Upper lobe of left lung (tissue), 6 donors: ENCODE measurements around the gene EVL. TPM values are rescaled to one million over a fixed set of nuclear protein-coding genes. Genes with fewer than 3 reads are reported as not detected.
A peak's percentile ranks its signal among the peaks of the same experiment; 100 is the strongest.

ENCODE experiments used
- ATAC-seq, 2 donors: fragments of 200-7000 bp; cut with Tn5 transposase; one replicate each; pipeline ENCODE4 v1.9.1; 2022; ENCODE audit warnings: mild to moderate bottlenecking in 2 of 2, moderate library complexity in 2 of 2; ENCODE audit not compliant: low FRiP score in 2 of 2
- DNase-seq, 2 donors: peaks; one replicate each; pipeline ENCODE4 v3.0.0-alpha.2; 2019 to 2020
- H3K27ac ChIP-seq, 4 donors: fragments of 200-600 bp; sonication (generic); one replicate each; pipeline ENCODE4 v1.5.1; 2016 to 2019
- H3K27me3 ChIP-seq, 4 donors: fragments of 200-600 bp; sonication (generic); one replicate each; pipeline ENCODE4 v1.5.1; 2017 to 2019
- H3K36me3 ChIP-seq, 4 donors: fragments of 200-600 bp; sonication (generic); one replicate each; pipeline ENCODE4 v1.5.1; 2016 to 2019
- H3K4me1 ChIP-seq, 4 donors: fragments of 200-600 bp; sonication (generic); one replicate each; pipeline ENCODE4 v1.5.1; 2018 to 2019
- H3K4me3 ChIP-seq, 4 donors: fragments of 200-600 bp; sonication (generic); one replicate each; pipeline ENCODE4 v1.5.1; 2017 to 2019; ENCODE audit warnings: mild to moderate bottlenecking in 2 of 4, moderate library complexity in 1 of 4
- H3K9me3 ChIP-seq, 4 donors: fragments of 200-600 bp; sonication (generic); one replicate each; pipeline ENCODE4 v1.5.1; 2018 to 2019
- EP300 ChIP-seq, 4 donors: sonication (generic); formaldehyde crosslinking; IDR thresholded peaks; one replicate each; pipeline ENCODE4 v1.5.1; 2017; ENCODE audit warnings: antibody characterized with exemption in 4 of 4, control low read depth in 2 of 4
- POLR2A ChIP-seq, 4 donors: fragments of 450-650 bp; IDR thresholded peaks; one replicate each; pipeline ENCODE4 v1.5.1; 2016 to 2017; ENCODE audit warnings: antibody characterized with exemption in 4 of 4, mild to moderate bottlenecking in 2 of 4
- POLR2AphosphoS5 ChIP-seq, 2 donors: sonication (generic); formaldehyde crosslinking; IDR thresholded peaks; one replicate each; pipeline ENCODE4 v1.5.1; 2017; ENCODE audit warnings: antibody characterized with exemption in 2 of 2
- WGBS, 2 donors: methylation state at CpG; one replicate each; pipeline ENCODE4 v1.1.5; 2017 to 2018; 5-methylcytosine and 5-hydroxymethylcytosine counted together
- total RNA-seq, 6 donors: library from RNA; depleted of rRNA in 4 of 6; stranded (reverse); fragments of >200 nt in 4 of 6; gene quantifications; one replicate each; pipeline versions ENCODE4 v1.1.0 to v1.2.1, GENCODE V29; 2016 to 2021
- TF ChIP-seq, protein P1 (sequence below), 6 experiments: fragments of 450-650 bp in 4 of 6; fragments of 200-600 bp in 2 of 6; sonication (generic) in 2 of 6; IDR thresholded peaks; one replicate each; pipeline ENCODE4 v1.5.1; 2016 to 2019; ENCODE audit warnings: antibody characterized with exemption in 6 of 6
- donor health status: DM: no; HTN: no; CAD: no; lungs with moderate emphysema.
- donor health status: DM: no; HTN: yes; CAD: no; lungs with severe emphysema.

The EVL gene
- total RNA-seq, 6 donors from 2014 or later: 69.6 to 222 (median 140) TPM

DNA sequence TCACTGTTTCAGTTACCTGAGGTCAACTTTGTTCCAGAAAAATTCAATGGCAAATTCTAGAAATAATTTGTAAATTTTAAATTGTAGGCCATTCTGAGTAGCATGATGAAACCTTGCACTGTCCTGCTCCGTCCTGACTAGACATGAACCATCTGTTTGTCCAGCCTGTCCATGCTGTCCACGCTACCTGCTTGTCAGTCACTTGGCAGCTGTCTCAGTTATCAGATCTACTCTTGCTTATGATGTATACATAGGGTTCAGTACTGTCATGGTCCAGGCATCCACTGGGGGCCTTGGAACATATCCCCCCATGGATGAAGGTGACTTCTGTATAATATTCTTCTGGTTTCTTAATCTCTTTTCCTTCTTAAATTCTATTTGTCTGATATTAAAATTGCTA is 14.1 kb upstream of the EVL start:
- TF ChIP-seq EP300 (IDR thresholded peaks at IDR 0.05): no peak
- TF ChIP-seq POLR2AphosphoS5 (IDR thresholded peaks at IDR 0.05): no peak
- TF ChIP-seq POLR2A (IDR thresholded peaks at IDR 0.05): no peak
- TF ChIP-seq, protein P1, sequence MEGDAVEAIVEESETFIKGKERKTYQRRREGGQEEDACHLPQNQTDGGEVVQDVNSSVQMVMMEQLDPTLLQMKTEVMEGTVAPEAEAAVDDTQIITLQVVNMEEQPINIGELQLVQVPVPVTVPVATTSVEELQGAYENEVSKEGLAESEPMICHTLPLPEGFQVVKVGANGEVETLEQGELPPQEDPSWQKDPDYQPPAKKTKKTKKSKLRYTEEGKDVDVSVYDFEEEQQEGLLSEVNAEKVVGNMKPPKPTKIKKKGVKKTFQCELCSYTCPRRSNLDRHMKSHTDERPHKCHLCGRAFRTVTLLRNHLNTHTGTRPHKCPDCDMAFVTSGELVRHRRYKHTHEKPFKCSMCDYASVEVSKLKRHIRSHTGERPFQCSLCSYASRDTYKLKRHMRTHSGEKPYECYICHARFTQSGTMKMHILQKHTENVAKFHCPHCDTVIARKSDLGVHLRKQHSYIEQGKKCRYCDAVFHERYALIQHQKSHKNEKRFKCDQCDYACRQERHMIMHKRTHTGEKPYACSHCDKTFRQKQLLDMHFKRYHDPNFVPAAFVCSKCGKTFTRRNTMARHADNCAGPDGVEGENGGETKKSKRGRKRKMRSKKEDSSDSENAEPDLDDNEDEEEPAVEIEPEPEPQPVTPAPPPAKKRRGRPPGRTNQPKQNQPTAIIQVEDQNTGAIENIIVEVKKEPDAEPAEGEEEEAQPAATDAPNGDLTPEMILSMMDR (IDR thresholded peaks at IDR 0.05): no peak
- Histone ChIP-seq H3K27ac (peak overlapping the region in 1 of 4 donors; percentile 13), H3K27me3 (no peaks in the 10 kb centered on the region), H3K4me3 (no peak overlapping the region), H3K36me3 (no peaks in the 10 kb centered on the region), H3K9me3 (no peaks in the 10 kb centered on the region), H3K4me1 (peaks cover 0 to 8% (median 0%) of the 10 kb centered on the region in 4 donors)
- ATAC-seq (no peak), DNase-seq (no peak)
- 78 to 95% methylated on average over 2 of the region's 2 CpGs for WGBS, 2 donors

DNA sequence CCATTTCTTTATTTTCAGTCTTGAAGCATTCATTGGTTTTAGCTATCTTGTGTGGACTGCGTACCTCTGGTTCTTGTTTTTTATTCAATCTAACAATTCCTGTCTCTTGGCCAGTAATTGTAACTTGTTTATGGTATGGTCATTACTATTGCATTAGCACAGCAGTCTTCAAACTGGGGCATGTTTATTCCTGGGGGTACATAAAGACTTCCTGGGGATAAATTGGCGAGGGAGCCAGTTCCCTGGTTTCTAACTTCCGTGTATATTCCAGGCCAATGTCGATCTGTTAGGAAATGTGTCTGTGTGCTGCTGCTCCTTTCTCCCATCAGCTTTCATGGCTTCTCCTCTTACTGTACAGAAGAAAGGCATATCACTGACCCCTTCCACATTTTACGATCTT is 13.7 kb upstream of the EVL start:
- ATAC-seq: no peak
- Histone ChIP-seq H3K4me1 (peaks cover 0 to 8% (median 0%) of the 10 kb centered on the region in 4 donors), H3K27ac (peak overlapping the region in 1 of 4 donors; percentile 13), H3K4me3 (no peak overlapping the region), H3K9me3 (no peaks in the 10 kb centered on the region), H3K27me3 (no peaks in the 10 kb centered on the region), H3K36me3 (no peaks in the 10 kb centered on the region)
- WGBS, 2 donors: 64 to 65% methylated on average over 5 of the region's 5 CpGs
- DNase-seq: no peak
- TF ChIP-seq EP300 (IDR thresholded peaks at IDR 0.05): no peak
- TF ChIP-seq POLR2A (IDR thresholded peaks at IDR 0.05): no peak
- TF ChIP-seq POLR2AphosphoS5 (IDR thresholded peaks at IDR 0.05): no peak
- TF ChIP-seq, protein P1 (IDR thresholded peaks at IDR 0.05): no peak

DNA sequence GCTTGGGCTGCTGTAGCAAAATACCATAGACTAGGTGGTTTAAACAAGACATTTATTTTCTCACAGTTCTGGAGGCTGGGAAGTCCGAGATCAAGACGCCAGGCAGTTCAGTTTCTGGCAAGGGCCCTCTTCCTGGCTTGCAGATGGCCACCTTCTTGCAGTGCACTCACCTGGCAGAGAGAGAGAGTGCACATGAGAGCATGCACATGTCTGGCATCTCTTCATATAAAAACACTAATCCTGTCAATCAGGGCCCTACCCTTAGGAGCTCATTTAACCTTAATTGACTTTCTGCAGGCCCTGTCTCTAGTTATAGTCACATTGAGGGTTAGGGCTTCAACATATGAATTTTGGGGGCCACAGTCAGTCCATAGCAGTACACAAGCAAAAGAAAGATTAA is 12.4 kb upstream of the EVL start:
- no peak for ATAC-seq
- no peak overlapping the region for H3K27ac ChIP-seq
- 50 to 72% methylated on average over 2 of the region's 2 CpGs for WGBS, 2 donors
- H3K9me3 ChIP-seq: no peaks in the 10 kb centered on the region
- peaks cover 0 to 8% (median 0%) of the 10 kb centered on the region in 4 donors for H3K4me1 ChIP-seq
- no peaks in the 10 kb centered on the region for H3K36me3 ChIP-seq
- H3K4me3 ChIP-seq: no peak overlapping the region
- no peaks in the 10 kb centered on the region for H3K27me3 ChIP-seq
- TF ChIP-seq POLR2A (IDR thresholded peaks at IDR 0.05) (no peak), EP300 (IDR thresholded peaks at IDR 0.05) (no peak), POLR2AphosphoS5 (IDR thresholded peaks at IDR 0.05) (no peak)
- TF ChIP-seq, protein P1 (IDR thresholded peaks at IDR 0.05): no peak
- no peak for DNase-seq

DNA sequence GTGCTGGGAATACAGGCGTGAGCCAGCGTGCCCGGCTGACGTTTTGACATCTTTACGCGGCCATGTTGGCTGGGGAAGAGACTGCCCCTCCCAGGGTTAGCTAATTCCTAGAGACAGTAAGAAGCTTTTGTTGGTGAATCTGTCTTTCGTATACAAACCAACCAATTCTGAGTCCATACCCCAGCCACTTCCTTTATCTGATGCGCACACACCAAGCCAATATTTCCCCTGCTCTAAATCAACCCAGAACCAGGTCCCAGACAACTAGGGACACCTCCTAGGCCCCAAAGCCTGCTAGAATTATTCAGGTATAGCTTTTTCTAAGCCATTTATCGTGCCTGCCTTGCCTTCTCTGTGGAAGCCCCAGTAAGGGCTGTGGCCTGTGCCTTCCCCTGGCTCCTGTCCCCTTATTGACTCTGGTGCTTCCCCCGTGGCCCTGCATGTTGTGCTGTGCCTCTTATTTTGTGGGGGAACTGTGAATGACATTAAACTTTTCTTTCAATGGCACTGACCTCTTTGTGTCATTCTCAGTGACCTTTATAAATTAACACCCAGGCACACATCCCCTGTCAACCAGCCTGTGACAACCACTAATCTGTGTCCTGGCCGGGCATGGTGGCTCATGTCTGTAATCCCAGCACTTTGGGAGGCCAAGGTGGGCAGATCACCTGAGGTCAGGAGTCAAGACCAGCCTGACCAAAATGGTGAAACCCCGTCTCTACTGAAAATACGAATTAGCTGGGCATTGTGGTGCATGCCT is 10.7 kb upstream of the EVL start:
- no peak overlapping the region for H3K27ac ChIP-seq
- H3K9me3 ChIP-seq: no peaks in the 10 kb centered on the region
- H3K27me3 ChIP-seq: no peaks in the 10 kb centered on the region
- 82 to 90% methylated on average over 13 of the region's 13 CpGs for WGBS, 2 donors
- H3K4me3 ChIP-seq: no peak overlapping the region
- ATAC-seq: no peak
- no peaks in the 10 kb centered on the region for H3K36me3 ChIP-seq
- H3K4me1 ChIP-seq: peaks cover 0 to 8% (median 4%) of the 10 kb centered on the region in 4 donors
- DNase-seq: no peak
- TF ChIP-seq POLR2A (IDR thresholded peaks at IDR 0.05) (no peak), EP300 (IDR thresholded peaks at IDR 0.05) (no peak), POLR2AphosphoS5 (IDR thresholded peaks at IDR 0.05) (no peak)
- TF ChIP-seq, protein P1 (IDR thresholded peaks at IDR 0.05): no peak

DNA sequence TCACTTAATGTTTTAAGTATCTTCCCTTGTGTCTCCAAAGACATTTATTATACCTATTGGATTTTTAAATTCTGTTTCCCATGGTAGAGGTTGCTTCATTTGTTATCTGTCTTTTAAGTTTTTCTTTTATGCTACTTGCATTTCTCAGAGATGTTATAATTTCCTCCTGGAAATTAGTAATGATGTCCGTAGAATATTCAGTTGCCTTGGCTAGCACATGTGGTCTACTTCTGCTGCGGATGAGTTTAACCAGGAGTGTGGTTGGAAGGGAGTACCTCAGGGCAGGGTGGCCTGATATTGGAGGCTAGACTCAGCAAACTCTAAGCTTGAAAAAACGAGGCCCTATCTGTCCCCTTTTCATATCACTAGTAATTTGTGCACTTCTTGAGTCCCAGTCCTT is 8.8 kb upstream of the EVL start:
- ATAC-seq: no peak
- Histone ChIP-seq H3K9me3 (no peaks in the 10 kb centered on the region), H3K4me3 (no peak overlapping the region), H3K36me3 (no peaks in the 10 kb centered on the region), H3K27me3 (no peaks in the 10 kb centered on the region), H3K27ac (no peak overlapping the region), H3K4me1 (peaks cover 0 to 8% (median 4%) of the 10 kb centered on the region in 4 donors)
- TF ChIP-seq POLR2AphosphoS5 (IDR thresholded peaks at IDR 0.05) (no peak), POLR2A (IDR thresholded peaks at IDR 0.05) (no peak), EP300 (IDR thresholded peaks at IDR 0.05) (no peak)
- TF ChIP-seq, protein P1 (IDR thresholded peaks at IDR 0.05): no peak
- WGBS, 2 donors: 69 to 79% methylated on average over 3 of the region's 3 CpGs
- DNase-seq: no peak
